Stimulated activated naive CD8-positive, alpha-beta T cell treated with anti-CD3 and anti-CD28 coated beads, Interleukin-15, Interleukin-2, amounts not matched to agents 100 ng/mL and 50 ng/mL, for 24 hours (primary cell): ENCODE measurements around the gene RPL31.

Experiments used
- H3K27ac Mint-ChIP-seq: one replicate; pipeline ENCODE4 v1.8.0; 2021; ENCODE audit warnings: mild to moderate bottlenecking, mixed read lengths
- H3K27me3 Mint-ChIP-seq: one replicate; pipeline ENCODE4 v1.8.0; 2021; ENCODE audit warnings: mixed read lengths
- H3K36me3 Mint-ChIP-seq: one replicate; pipeline ENCODE4 v1.8.0; 2021; ENCODE audit warnings: low read depth, mixed read lengths
- H3K4me1 Mint-ChIP-seq: one replicate; pipeline ENCODE4 v1.8.0; 2021; ENCODE audit warnings: low read depth, mixed read lengths
- H3K4me3 Mint-ChIP-seq: one replicate; pipeline ENCODE4 v1.8.0; 2021; ENCODE audit warnings: mild to moderate bottlenecking, mixed read lengths
- H3K9me3 Mint-ChIP-seq: one replicate; pipeline ENCODE4 v1.8.0; 2021; ENCODE audit warnings: mixed read lengths

The RPL31 gene

GRCh38 chr2:100983684-100984310 is 18.3 kb upstream of the RPL31 start:
- Mint-ChIP-seq H3K27ac (no peak overlapping the region), H3K36me3 (no peaks in the 10 kb centered on the region), H3K9me3 (no peaks in the 10 kb centered on the region), H3K4me3 (no peak overlapping the region), H3K4me1 (no peaks in the 10 kb centered on the region), H3K27me3 (no peaks in the 10 kb centered on the region)

GRCh38 chr2:100984892-100985307 is 17.2 kb upstream of the RPL31 start:
- Mint-ChIP-seq H3K36me3 (no peaks in the 10 kb centered on the region), H3K27me3 (no peaks in the 10 kb centered on the region), H3K4me1 (no peaks in the 10 kb centered on the region), H3K4me3 (no peak overlapping the region), H3K27ac (no peak overlapping the region), H3K9me3 (no peaks in the 10 kb centered on the region)

GRCh38 chr2:100986157-100986556 is 15.9 kb upstream of the RPL31 start:
- Mint-ChIP-seq H3K27me3 (no peaks in the 10 kb centered on the region), H3K4me3 (no peak overlapping the region), H3K27ac (no peak overlapping the region), H3K4me1 (no peaks in the 10 kb centered on the region), H3K36me3 (no peaks in the 10 kb centered on the region), H3K9me3 (no peaks in the 10 kb centered on the region)

GRCh38 chr2:100987536-100987935 is 14.6 kb upstream of the RPL31 start:
- Mint-ChIP-seq H3K4me1 (peaks cover 4% of the 10 kb centered on the region), H3K4me3 (no peak overlapping the region), H3K36me3 (no peaks in the 10 kb centered on the region), H3K27ac (no peak overlapping the region), H3K27me3 (no peaks in the 10 kb centered on the region), H3K9me3 (no peaks in the 10 kb centered on the region)

DNA sequence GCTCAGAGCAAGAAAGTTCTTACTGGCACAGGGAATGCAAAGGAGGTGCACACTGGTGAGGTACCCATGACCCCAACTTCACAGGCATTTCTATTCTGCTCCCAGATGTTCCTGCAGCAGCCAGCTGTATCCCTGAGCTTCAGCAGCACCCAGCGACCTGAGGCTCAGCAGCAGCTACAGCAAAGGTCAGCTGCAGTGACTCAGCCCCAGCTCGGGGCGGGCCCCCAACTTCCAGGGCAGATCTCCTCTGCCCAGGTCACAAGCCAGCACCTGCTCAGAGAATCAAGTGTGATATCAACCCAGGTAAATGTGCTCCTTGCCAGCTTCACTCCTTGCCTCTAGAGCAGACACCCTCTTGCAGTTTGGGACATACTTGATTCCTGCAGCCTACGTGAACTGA is 14.1 kb upstream of the RPL31 start:
- Mint-ChIP-seq H3K27ac (no peak overlapping the region), H3K4me1 (peaks cover 6% of the 10 kb centered on the region), H3K9me3 (no peaks in the 10 kb centered on the region), H3K4me3 (no peak overlapping the region), H3K27me3 (no peaks in the 10 kb centered on the region), H3K36me3 (no peaks in the 10 kb centered on the region)

DNA sequence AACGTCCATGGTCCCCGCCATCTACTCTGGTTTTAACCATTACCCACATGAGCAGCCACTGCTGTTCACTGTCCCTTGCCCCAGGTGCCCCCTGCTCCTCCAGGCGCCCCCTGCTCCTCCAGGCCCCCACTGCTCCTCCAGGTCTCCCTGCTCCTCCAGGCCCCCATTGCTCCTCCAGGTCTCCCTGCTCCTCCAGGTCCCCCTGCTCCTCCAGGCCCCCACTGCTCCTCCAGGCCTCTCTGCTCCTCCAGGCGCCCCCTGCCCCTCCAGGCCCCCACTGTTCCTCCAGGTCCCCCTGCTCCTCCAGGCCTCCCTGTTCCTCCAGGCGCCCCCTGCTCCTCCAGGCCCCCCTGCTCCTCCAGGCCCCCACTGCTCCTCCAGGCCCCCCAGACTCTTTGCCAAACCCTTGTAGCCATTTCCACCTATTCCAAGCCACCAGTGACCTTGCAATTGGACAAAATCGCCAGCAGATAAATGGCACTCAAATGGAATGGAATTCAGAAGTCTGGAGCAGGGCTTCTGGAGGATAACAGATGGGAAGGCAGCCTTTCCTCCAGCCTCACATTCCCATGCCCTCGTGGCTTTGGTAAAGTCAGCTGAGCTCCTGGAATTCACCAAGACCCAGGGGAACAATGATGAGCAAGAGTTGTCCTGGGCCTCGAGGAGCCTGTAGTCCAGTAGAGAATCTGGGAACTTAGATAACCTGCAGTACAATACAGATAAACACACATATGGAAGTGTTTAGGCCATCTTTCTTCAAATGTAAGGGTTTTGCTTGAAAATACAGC is 13.3 kb upstream of the RPL31 start:
- Mint-ChIP-seq H3K9me3 (no peaks in the 10 kb centered on the region), H3K4me1 (peaks cover 6% of the 10 kb centered on the region), H3K4me3 (no peak overlapping the region), H3K36me3 (no peaks in the 10 kb centered on the region), H3K27me3 (no peaks in the 10 kb centered on the region), H3K27ac (no peak overlapping the region)

DNA sequence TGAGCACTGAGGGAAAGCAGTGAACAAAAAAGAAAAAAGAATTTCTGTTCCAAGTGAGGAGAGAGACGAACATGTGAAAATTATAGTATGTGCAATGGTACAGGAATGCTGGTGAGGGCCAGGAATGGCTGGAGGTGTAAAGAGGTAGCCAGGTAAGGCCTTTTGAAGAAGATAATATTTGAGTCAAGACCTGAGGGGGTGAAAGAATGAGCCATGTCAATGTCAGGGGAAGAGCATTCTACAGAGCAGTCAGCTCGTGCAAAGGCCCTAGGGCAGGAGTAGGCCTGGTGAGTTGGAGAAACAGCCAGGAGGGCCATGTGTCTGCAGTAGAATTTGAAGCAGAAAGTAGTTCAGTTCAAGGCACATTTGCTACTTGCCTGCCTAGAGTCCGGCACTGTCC is 12.4 kb upstream of the RPL31 start:
- Mint-ChIP-seq H3K27me3 (no peaks in the 10 kb centered on the region), H3K4me1 (peaks cover 6% of the 10 kb centered on the region), H3K36me3 (no peaks in the 10 kb centered on the region), H3K4me3 (no peak overlapping the region), H3K9me3 (no peaks in the 10 kb centered on the region), H3K27ac (no peak overlapping the region)

- Mint-ChIP-seq H3K4me3 (no peak overlapping the region), H3K36me3 (no peaks in the 10 kb centered on the region), H3K27ac (no peak overlapping the region), H3K4me1 (peaks cover 6% of the 10 kb centered on the region), H3K9me3 (no peaks in the 10 kb centered on the region), H3K27me3 (no peaks in the 10 kb centered on the region)
Measured at GRCh38 chr2:100990166-100990565, 11.9 kb upstream of the RPL31 start.

DNA sequence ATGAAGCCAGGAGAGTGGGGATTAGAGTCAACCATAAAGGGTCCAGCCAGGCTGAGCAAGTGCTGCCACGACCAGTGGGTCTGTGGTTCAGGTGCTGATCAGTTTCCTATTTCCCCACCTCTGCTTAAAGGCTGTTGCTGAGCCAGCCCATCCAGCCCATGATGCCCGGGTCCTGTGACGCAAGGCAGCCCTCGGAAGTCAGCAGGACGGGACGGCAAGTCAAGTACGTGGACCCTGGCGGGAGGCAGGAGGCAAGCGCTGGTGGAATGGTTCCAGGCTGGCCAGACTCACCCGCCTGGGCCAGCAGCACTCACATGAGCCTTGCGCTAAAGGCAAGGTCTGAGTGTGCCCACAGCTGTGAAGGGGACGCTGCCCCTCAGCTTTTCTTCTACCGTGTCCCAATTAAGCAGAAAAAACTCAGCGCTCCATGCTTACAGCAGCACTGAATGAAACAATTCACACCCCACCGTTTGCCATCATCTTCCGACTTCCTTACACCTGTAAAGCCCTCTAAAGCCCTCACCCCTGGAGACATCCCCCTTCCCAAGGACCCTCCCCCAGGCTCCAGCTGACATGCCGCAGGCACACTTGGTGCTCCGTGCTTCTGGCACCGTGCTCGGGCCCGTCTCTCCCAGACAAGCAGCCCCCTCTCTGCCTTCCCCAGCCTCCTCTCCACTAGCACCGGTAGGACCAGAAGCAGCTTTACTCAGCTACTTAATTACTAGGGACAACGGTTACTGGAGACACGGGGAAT is 11.3 kb upstream of the RPL31 start:
- Mint-ChIP-seq H3K9me3 (no peaks in the 10 kb centered on the region), H3K4me3 (no peak overlapping the region), H3K27ac (no peak overlapping the region), H3K36me3 (no peaks in the 10 kb centered on the region), H3K4me1 (peaks cover 6% of the 10 kb centered on the region), H3K27me3 (no peaks in the 10 kb centered on the region)

- no peaks in the 10 kb centered on the region for H3K9me3 Mint-ChIP-seq
- H3K4me1 Mint-ChIP-seq: peaks cover 6% of the 10 kb centered on the region
- H3K36me3 Mint-ChIP-seq: no peaks in the 10 kb centered on the region
- no peak overlapping the region for H3K27ac Mint-ChIP-seq
- H3K27me3 Mint-ChIP-seq: no peaks in the 10 kb centered on the region
- no peak overlapping the region for H3K4me3 Mint-ChIP-seq
Measured at GRCh38 chr2:100991404-100991773, 10.7 kb upstream of the RPL31 start.

- Mint-ChIP-seq H3K9me3 (no peaks in the 10 kb centered on the region), H3K36me3 (no peaks in the 10 kb centered on the region), H3K27ac (no peak overlapping the region), H3K4me3 (no peak overlapping the region), H3K27me3 (no peaks in the 10 kb centered on the region), H3K4me1 (peaks cover 6% of the 10 kb centered on the region)
Measured at GRCh38 chr2:100992262-100992661, 9.8 kb upstream of the RPL31 start.

DNA sequence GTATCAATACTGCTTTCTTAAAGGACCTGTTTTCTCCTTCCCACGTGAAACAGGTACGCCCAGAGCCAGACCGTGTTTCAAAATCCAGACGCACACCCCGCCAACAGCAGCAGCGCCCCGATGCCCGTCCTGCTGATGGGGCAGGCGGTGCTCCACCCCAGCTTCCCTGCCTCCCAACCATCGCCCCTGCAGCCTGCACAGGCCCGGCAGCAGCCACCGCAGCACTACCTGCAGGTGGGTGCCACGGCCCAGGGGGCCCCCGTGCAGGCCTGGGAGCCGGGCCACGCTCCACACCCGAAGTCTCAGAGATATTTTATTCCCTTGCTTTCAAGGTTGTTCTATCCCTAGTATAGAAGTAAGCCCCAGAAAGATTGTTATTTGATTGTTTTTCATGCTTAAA is 8.8 kb upstream of the RPL31 start:
- no peaks in the 10 kb centered on the region for H3K27me3 Mint-ChIP-seq
- peaks cover 6% of the 10 kb centered on the region for H3K4me1 Mint-ChIP-seq
- no peak overlapping the region for H3K4me3 Mint-ChIP-seq
- no peaks in the 10 kb centered on the region for H3K9me3 Mint-ChIP-seq
- no peak overlapping the region for H3K27ac Mint-ChIP-seq
- H3K36me3 Mint-ChIP-seq: no peaks in the 10 kb centered on the region

DNA sequence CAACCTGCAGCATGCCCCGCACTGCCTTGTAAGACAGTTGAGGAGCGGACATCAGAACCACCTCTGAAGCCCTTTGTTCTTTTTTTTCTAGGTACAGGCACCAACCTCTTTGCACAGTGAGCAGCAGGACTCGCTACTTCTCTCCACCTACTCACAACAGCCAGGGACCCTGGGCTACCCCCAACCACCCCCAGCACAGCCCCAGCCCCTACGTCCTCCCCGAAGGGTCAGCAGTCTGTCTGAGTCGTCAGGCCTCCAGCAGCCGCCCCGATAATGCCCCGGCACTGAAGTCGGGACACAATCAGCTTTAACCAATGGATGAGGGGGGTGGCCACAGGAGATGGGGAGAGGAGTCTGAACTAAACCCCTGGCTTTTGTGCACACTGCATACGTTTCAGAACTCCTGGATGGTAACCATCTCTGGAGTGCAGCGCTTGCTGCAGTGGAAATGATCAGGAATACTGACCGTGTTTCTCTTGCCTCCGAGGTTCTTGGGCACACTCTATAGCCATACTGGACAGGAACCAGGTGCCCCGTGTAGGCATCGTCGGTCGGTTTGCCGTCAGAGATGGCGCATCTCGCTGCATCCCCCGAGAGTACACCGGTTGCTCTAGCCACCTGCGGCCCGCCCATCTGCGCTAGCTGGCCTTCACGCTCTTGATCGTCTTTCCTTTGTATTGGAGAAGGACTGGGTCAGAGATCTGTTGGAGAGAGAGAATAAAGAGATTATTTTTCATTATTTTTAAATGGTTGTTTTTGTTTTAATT is 6.6 kb upstream of the RPL31 start:
- Mint-ChIP-seq H3K27me3 (no peaks in the 10 kb centered on the region), H3K4me1 (peaks cover 6% of the 10 kb centered on the region), H3K36me3 (no peaks in the 10 kb centered on the region), H3K4me3 (no peak overlapping the region), H3K27ac (no peak overlapping the region), H3K9me3 (no peaks in the 10 kb centered on the region)

- H3K27me3 Mint-ChIP-seq: no peaks in the 10 kb centered on the region
- H3K36me3 Mint-ChIP-seq: peaks cover 12% of the 10 kb centered on the region
- H3K4me3 Mint-ChIP-seq: no peak overlapping the region
- H3K4me1 Mint-ChIP-seq: peaks cover 14% of the 10 kb centered on the region
- H3K9me3 Mint-ChIP-seq: no peaks in the 10 kb centered on the region
- H3K27ac Mint-ChIP-seq: no peak overlapping the region
Measured at GRCh38 chr2:100997509-100998234, 4.4 kb upstream of the RPL31 start.
